HepG2 (cell line): ENCODE results near the gene COX15. TPM values are rescaled to one million over a fixed set of nuclear protein-coding genes. Genes with fewer than 3 reads are reported as not detected.
A peak's percentile ranks its signal among the peaks of the same experiment; 100 is the strongest.

Source experiments
- E2F2 ChIP-seq: sonication (generic); formaldehyde crosslinking; IDR thresholded peaks from 2 replicates; pipeline ENCODE4 v1.4.0; 2020; ENCODE audit warnings: missing genetic modification reagents, borderline replicate concordance
- EED ChIP-seq: sonication (generic); formaldehyde crosslinking; IDR thresholded peaks from 2 replicates; pipeline ENCODE4 v1.5.0; 2020; ENCODE audit warnings: mild to moderate bottlenecking, missing genetic modification reagents
- EHMT2 ChIP-seq: fragments of 200-600 bp; sonication (generic); IDR thresholded peaks from 2 replicates; pipeline ENCODE4 v1.7.0; 2017; ENCODE audit warnings: antibody characterized with exemption, low read depth, low read length, borderline replicate concordance
- FOXA1 ChIP-seq, 2 experiments: fragments of 450-650 bp in 1 of 2; sonication (generic) in 1 of 2; formaldehyde crosslinking in 1 of 2; IDR thresholded peaks; 2 replicates each; pipeline versions ENCODE4 v1.4.0 to v1.6.1; 2016 to 2020; ENCODE audit warnings: missing genetic modification reagents in 1 of 2
- KLF9 ChIP-seq: IDR thresholded peaks from 2 replicates; pipeline ENCODE4 v1.6.1; 2016; ENCODE audit warnings: low read depth
- MTF2 ChIP-seq: sonication (generic); formaldehyde crosslinking; IDR thresholded peaks from 2 replicates; pipeline ENCODE4 v1.5.0; 2020; ENCODE audit warnings: missing genetic modification reagents, borderline replicate concordance
- NBN ChIP-seq: fragments of 450-650 bp; conservative IDR thresholded peaks from 2 replicates; pipeline ENCODE4 v1.6.1; 2017
- PATZ1 ChIP-seq: sonication (generic); formaldehyde crosslinking; IDR thresholded peaks from 2 replicates; pipeline ENCODE4 v1.4.0; 2020; ENCODE audit warnings: missing genetic modification reagents
- PHB2 ChIP-seq: fragments of 450-650 bp; IDR thresholded peaks from 2 replicates; pipeline ENCODE4 v1.6.1; 2018; ENCODE audit not compliant: partially characterized antibody
- SIX4 ChIP-seq: sonication (generic); formaldehyde crosslinking; IDR thresholded peaks from 2 replicates; pipeline ENCODE4 v1.4.0; 2020; ENCODE audit warnings: missing genetic modification reagents
- SMARCC2 ChIP-seq: fragments of 450-650 bp; IDR thresholded peaks from 2 replicates; pipeline ENCODE4 v1.6.1; 2017; ENCODE audit warnings: antibody characterized with exemption, mild to moderate bottlenecking
- SP140L ChIP-seq: sonication (generic); formaldehyde crosslinking; IDR thresholded peaks from 2 replicates; pipeline ENCODE4 v1.4.0; 2020; ENCODE audit warnings: missing genetic modification reagents, borderline replicate concordance
- TGIF2 ChIP-seq: IDR thresholded peaks from 2 replicates; pipeline ENCODE4 v1.6.1; 2016; ENCODE audit warnings: control low read depth, missing compliant biosample characterization
- THAP9 ChIP-seq: sonication (generic); formaldehyde crosslinking; IDR thresholded peaks from 2 replicates; pipeline ENCODE4; 2020; ENCODE audit warnings: missing genetic modification reagents, mild to moderate bottlenecking, borderline replicate concordance
- ZBTB7B ChIP-seq: sonication (generic); formaldehyde crosslinking; IDR thresholded peaks from 2 replicates; pipeline ENCODE4 v1.4.0; 2020; ENCODE audit warnings: missing genetic modification reagents
- ZC3H4 ChIP-seq: sonication (generic); formaldehyde crosslinking; IDR thresholded peaks from 2 replicates; pipeline ENCODE4 v1.4.0; 2020; ENCODE audit warnings: missing genetic modification reagents, borderline replicate concordance
- ZFP62 ChIP-seq: sonication (generic); formaldehyde crosslinking; IDR thresholded peaks from 2 replicates; pipeline ENCODE4 v1.4.0; 2020; ENCODE audit warnings: missing genetic modification reagents
- ZKSCAN5 ChIP-seq: sonication (generic); formaldehyde crosslinking; IDR thresholded peaks from 2 replicates; pipeline ENCODE4 v1.5.1; 2020; ENCODE audit warnings: mild to moderate bottlenecking, missing genetic modification reagents
- ZNF337 ChIP-seq: sonication (generic); formaldehyde crosslinking; IDR thresholded peaks from 2 replicates; pipeline ENCODE4 v1.5.1; 2020; ENCODE audit warnings: missing genetic modification reagents, low read depth, mild to moderate bottlenecking, borderline replicate concordance
- ZNF343 ChIP-seq: sonication (generic); formaldehyde crosslinking; IDR thresholded peaks from 2 replicates; pipeline ENCODE4 v1.4.0; 2020; ENCODE audit warnings: mild to moderate bottlenecking, missing genetic modification reagents
- ZNF432 ChIP-seq: sonication (generic); formaldehyde crosslinking; IDR thresholded peaks from 2 replicates; pipeline ENCODE4 v1.5.0; 2020; ENCODE audit warnings: missing genetic modification reagents, mild to moderate bottlenecking, borderline replicate concordance
- ZNF446 ChIP-seq: sonication (generic); formaldehyde crosslinking; IDR thresholded peaks from 2 replicates; pipeline ENCODE4 v1.5.0; 2020; ENCODE audit warnings: mild to moderate bottlenecking, missing genetic modification reagents
- ZNF672 ChIP-seq: sonication (generic); formaldehyde crosslinking; IDR thresholded peaks from 2 replicates; pipeline ENCODE4 v1.8.1; 2022; ENCODE audit warnings: missing genetic modification reagents
- ZNF747 ChIP-seq: sonication (generic); formaldehyde crosslinking; IDR thresholded peaks from 2 replicates; pipeline ENCODE4 v1.8.1; 2023; ENCODE audit warnings: missing genetic modification reagents, mild to moderate bottlenecking, borderline replicate concordance
- ZNF770 ChIP-seq: sonication (generic); formaldehyde crosslinking; IDR thresholded peaks from 2 replicates; pipeline ENCODE4 v1.5.0; 2020; ENCODE audit warnings: mild to moderate bottlenecking, missing genetic modification reagents
- polyA plus RNA-seq, 8 experiments: library from polyadenylated mRNA; depleted of rRNA in 3 of 8; stranded (reverse) in 7 of 8; unstranded in 1 of 8; fragments of >200 nt; fragmentation: Illumina TruSeq in 4 of 8; extraction: Trizol in 4 of 8; gene quantifications; 2 replicates each; pipeline versions ENCODE4 v1.2.1 to v1.2.3, GENCODE V29; 2011 to 2016; ENCODE audit warnings: low read depth in 4 of 8, missing spikeins in 1 of 8, mixed read lengths in 1 of 8; ENCODE audit not compliant: insufficient read depth in 1 of 8
- total RNA-seq, 5 experiments: library from RNA; depleted of rRNA; stranded (reverse); fragments of >200 nt; fragmentation: Illumina TruSeq; extraction: Trizol; gene quantifications; 2 replicates each; pipeline ENCODE4 v1.2.3, GENCODE V29; 2016; ENCODE audit warnings: low read depth in 1 of 5

COX15 gene
- total and polyA plus RNA-seq, 2 of the 13 experiments (the other 11 are each of a cell fraction or from before 2014, with no cell fraction given), result 19.2 to 44.7 TPM

- TF ChIP-seq KLF9, result no peak
- no peak for TF ChIP-seq ZNF747
- no peak for TF ChIP-seq ZNF770 (CRISPR knock-in tag)
- TF ChIP-seq SP140L (CRISPR knock-in tag), result no peak
- peak; percentile 47; the same call in 1 of the 2 replicates for TF ChIP-seq FOXA1 (IDR thresholded peaks at IDR 0.05)
- peak; percentile 68 for TF ChIP-seq FOXA1 (CRISPR knock-in tag; IDR thresholded peaks at IDR 0.05)
- TF ChIP-seq ZFP62 (CRISPR knock-in tag), result no peak
- no peak for TF ChIP-seq THAP9
- no peak for TF ChIP-seq ZNF337 (CRISPR knock-in tag)
- TF ChIP-seq ZKSCAN5 (CRISPR knock-in tag), result no peak
- TF ChIP-seq ZNF446 (CRISPR knock-in tag), result no peak
- no peak for TF ChIP-seq PATZ1 (CRISPR knock-in tag)
- no peak for TF ChIP-seq ZNF672 (CRISPR knock-in tag)
- TF ChIP-seq ZBTB7B (CRISPR knock-in tag), result no peak
- TF ChIP-seq SMARCC2, result no peak
- no peak for TF ChIP-seq PHB2
- TF ChIP-seq SIX4, result no peak
- no peak for TF ChIP-seq ZC3H4 (CRISPR knock-in tag)
- TF ChIP-seq ZNF343 (CRISPR knock-in tag), result 0 out of 2 replicates have a peak, but pooled peaks have one; percentile 47
- TF ChIP-seq EHMT2, result peak; percentile 44; the same call in 1 of the 2 replicates
- TF ChIP-seq EED (CRISPR knock-in tag), result no peak
- no peak for TF ChIP-seq TGIF2 (CRISPR knock-in tag)
- TF ChIP-seq ZNF432, result no peak
- TF ChIP-seq NBN, result no peak
- no peak for TF ChIP-seq MTF2 (CRISPR knock-in tag)
- TF ChIP-seq E2F2 (CRISPR knock-in tag), result no peak
These were observed 22.7 kb upstream of the COX15 start (continued) for GRCh38 chr10:99754670-99755069.
